Breast epithelium (tissue), 4 donors: ENCODE results near the gene MIX23. TPM values are rescaled to one million over a fixed set of nuclear protein-coding genes. Genes with fewer than 3 reads are reported as not detected.

ENCODE experiments used
- DNase-seq, 2 donors: peaks; one replicate each; pipeline ENCODE4 v3.0.0-alpha.2; 2019; ENCODE audit warnings: low spot score in 2 of 2
- H3K27ac ChIP-seq, 2 donors: fragments of 200-600 bp; sonication (generic) in 1 of 2; one replicate each; pipeline ENCODE4 v1.5.1; 2016 to 2019; ENCODE audit warnings: mild to moderate bottlenecking in 1 of 2
- H3K27me3 ChIP-seq, 2 donors: fragments of 200-600 bp; sonication (generic) in 1 of 2; one replicate each; pipeline versions ENCODE4 v1.5.1 to v1.6.0; 2017 to 2019; ENCODE audit warnings: control low read depth in 1 of 2, mild to moderate bottlenecking in 1 of 2
- H3K36me3 ChIP-seq: fragments of 200-600 bp; one replicate; pipeline ENCODE4 v1.5.1; 2019
- H3K4me1 ChIP-seq, 2 donors: fragments of 200-600 bp; sonication (generic); one replicate each; pipeline ENCODE4 v1.5.1; 2016 to 2019; ENCODE audit warnings: control low read depth in 1 of 2
- H3K4me3 ChIP-seq, 3 donors: fragments of 200-600 bp; sonication (generic); 1 replicate in 2 of 3; 2 replicates in 1 of 3; pipeline ENCODE4 v1.5.1; 2016 to 2019; ENCODE audit warnings: mild to moderate bottlenecking in 3 of 3, moderate library complexity in 2 of 3
- H3K9me3 ChIP-seq, 2 donors: fragments of 200-600 bp; sonication (generic) in 1 of 2; one replicate each; pipeline ENCODE4 v1.5.1; 2016 to 2019; ENCODE audit warnings: control low read depth in 1 of 2
- CTCF ChIP-seq, 3 donors: fragments of 450-650 bp; IDR thresholded peaks; one replicate each; pipeline ENCODE4 v1.5.1; 2016 to 2017; ENCODE audit warnings: antibody characterized with exemption in 3 of 3, mild to moderate bottlenecking in 3 of 3, moderate library complexity in 3 of 3
- POLR2A ChIP-seq: fragments of 450-650 bp; IDR thresholded peaks from one replicate; pipeline ENCODE4 v1.6.1; 2016; ENCODE audit warnings: antibody characterized with exemption, mild to moderate bottlenecking, moderate library complexity
- POLR2AphosphoS5 ChIP-seq, 3 donors: sonication (generic); formaldehyde crosslinking; IDR thresholded peaks; one replicate each; pipeline ENCODE4 v1.6.1; 2017; ENCODE audit warnings: antibody characterized with exemption in 3 of 3
- intact Hi-C: fragments of 100-400 bp; cut with DNase I; formaldehyde crosslinking; loops from one replicate; pipeline ENCODE4 v1.15.1; 2023; ENCODE audit warnings: low total_unique reads
- total RNA-seq, 3 donors: library from RNA; depleted of rRNA; stranded (reverse); fragments of >200 nt; gene quantifications; one replicate each; pipeline ENCODE4 v1.1.0, GENCODE V29; 2016

Gene MIX23
- total RNA-seq, 3 donors from 2014 or later = 10.8 to 20.3 (median 15.0) TPM

- H3K27me3 ChIP-seq = no peaks in the 10 kb centered on the region
- H3K27ac ChIP-seq = no peak overlapping the region
Observed at GRCh38 chr3:122351612-122352011, 31.4 kb downstream of the MIX23 start.

GRCh38 chr3:122350814-122351418, 32.1 kb downstream of the MIX23 start:
- Histone ChIP-seq H3K27ac (no peak overlapping the region), H3K4me3 (no peak overlapping the region), H3K36me3 (no peaks in the 10 kb centered on the region), H3K27me3 (no peaks in the 10 kb centered on the region), H3K9me3 (no peaks in the 10 kb centered on the region), H3K4me1 (no peaks in the 10 kb centered on the region)
- TF ChIP-seq POLR2A (no peak), POLR2AphosphoS5 (IDR thresholded peaks at IDR 0.05) (no peak), CTCF (IDR thresholded peaks at IDR 0.05) (no peak)
- intact Hi-C loops = no loop called here
- DNase-seq = no peak

More at GRCh38 chr3:122351612-122352011, 31.4 kb downstream of the MIX23 start:
- TF ChIP-seq CTCF (IDR thresholded peaks at IDR 0.05) (no peak), POLR2A (no peak), POLR2AphosphoS5 (IDR thresholded peaks at IDR 0.05) (no peak)
- no peak for DNase-seq
- H3K9me3 ChIP-seq = no peaks in the 10 kb centered on the region
- H3K4me3 ChIP-seq = no peak overlapping the region
- H3K36me3 ChIP-seq = no peaks in the 10 kb centered on the region
- H3K4me1 ChIP-seq = no peaks in the 10 kb centered on the region
- intact Hi-C loops = no loop called here

- no peak overlapping the region for H3K4me3 ChIP-seq
- H3K36me3 ChIP-seq = no peaks in the 10 kb centered on the region
- no peaks in the 10 kb centered on the region for H3K27me3 ChIP-seq
- DNase-seq = no peak
- no peak for TF ChIP-seq POLR2A
- no peak for TF ChIP-seq POLR2AphosphoS5 (IDR thresholded peaks at IDR 0.05)
- TF ChIP-seq CTCF (IDR thresholded peaks at IDR 0.05) = no peak
- H3K4me1 ChIP-seq = no peaks in the 10 kb centered on the region
- no peak overlapping the region for H3K27ac ChIP-seq
- intact Hi-C loops = no loop called here
- no peaks in the 10 kb centered on the region for H3K9me3 ChIP-seq
Observed at GRCh38 chr3:122349171-122349570, 33.9 kb downstream of the MIX23 start.

GRCh38 chr3:122343654-122344053, 39.4 kb downstream of the MIX23 start:
- Histone ChIP-seq H3K27me3 (no peaks in the 10 kb centered on the region), H3K4me1 (no peaks in the 10 kb centered on the region), H3K27ac (no peak overlapping the region), H3K9me3 (no peaks in the 10 kb centered on the region), H3K36me3 (no peaks in the 10 kb centered on the region), H3K4me3 (no peak overlapping the region)
- intact Hi-C loops = no loop called here
- no peak for TF ChIP-seq POLR2A
- no peak for TF ChIP-seq POLR2AphosphoS5 (IDR thresholded peaks at IDR 0.05)
- TF ChIP-seq CTCF (IDR thresholded peaks at IDR 0.05) = no peak
- no peak for DNase-seq

GRCh38 chr3:122342803-122343202, 40.2 kb downstream of the MIX23 start:
- Histone ChIP-seq H3K36me3 (no peaks in the 10 kb centered on the region), H3K27ac (no peak overlapping the region), H3K27me3 (no peaks in the 10 kb centered on the region), H3K4me3 (no peak overlapping the region), H3K4me1 (no peaks in the 10 kb centered on the region), H3K9me3 (no peaks in the 10 kb centered on the region)
- DNase-seq = no peak
- no peak for TF ChIP-seq POLR2A
- TF ChIP-seq POLR2AphosphoS5 (IDR thresholded peaks at IDR 0.05) = no peak
- no peak for TF ChIP-seq CTCF (IDR thresholded peaks at IDR 0.05)
- intact Hi-C loops = no loop called here
